K562 (cell line): ENCODE measurements around the gene CNPY2. TPM values are rescaled to one million over a fixed set of nuclear protein-coding genes. Genes with fewer than 3 reads are reported as not detected.

ENCODE experiments used
- CBFA2T2 ChIP-seq: fragments of 450-650 bp; conservative IDR thresholded peaks from 2 replicates; pipeline ENCODE4 v1.6.1; 2017; ENCODE audit warnings: mild to moderate bottlenecking
- CC2D1A ChIP-seq: fragments of 450-650 bp; IDR thresholded peaks from 2 replicates; pipeline ENCODE4 v1.6.1; 2017; ENCODE audit warnings: mild to moderate bottlenecking
- CREB1 ChIP-seq, 2 experiments: sonication (generic) in 1 of 2; formaldehyde crosslinking in 1 of 2; IDR thresholded peaks; 2 replicates each; pipeline versions ENCODE4 v1.6.1 to v1.8.0; 2012 to 2022; ENCODE audit warnings: inconsistent platforms in 1 of 2, mild to moderate bottlenecking in 1 of 2, missing genetic modification reagents in 1 of 2, moderate library complexity in 1 of 2
- CTBP1 ChIP-seq: fragments of 450-650 bp; IDR thresholded peaks from 2 replicates; pipeline ENCODE4 v1.6.1; 2016; ENCODE audit warnings: borderline replicate concordance
- DMBX1 ChIP-seq: fragments of 250-450 bp; sonication (Bioruptor Pico); IDR thresholded peaks from 2 replicates; pipeline ENCODE4 v1.8.0; 2022; ENCODE audit warnings: inconsistent platforms, mild to moderate bottlenecking, moderate library complexity, borderline replicate concordance
- KHSRP ChIP-seq: fragments of 450-650 bp; IDR thresholded peaks from 2 replicates; pipeline ENCODE4 v1.6.1; 2017
- MBD1 ChIP-seq: fragments of 250-450 bp; sonication (Bioruptor Pico); IDR thresholded peaks from 2 replicates; pipeline ENCODE4 v1.8.0; 2022; ENCODE audit warnings: inconsistent platforms
- MEF2A ChIP-seq: IDR thresholded peaks from 2 replicates; pipeline ENCODE4 v1.6.1; 2011; ENCODE audit warnings: low read depth, mild to moderate bottlenecking, low read length, moderate library complexity; ENCODE audit not compliant: control insufficient read depth
- MTA1 ChIP-seq: fragments of 450-650 bp; IDR thresholded peaks from 2 replicates; pipeline ENCODE4 v1.6.1; 2017; ENCODE audit warnings: borderline replicate concordance
- PKNOX1 ChIP-seq: fragments of 450-650 bp; IDR thresholded peaks from 2 replicates; pipeline ENCODE4 v1.6.1; 2016
- RBM34 ChIP-seq: fragments of 200-400 bp; formaldehyde crosslinking; IDR thresholded peaks from 2 replicates; pipeline ENCODE4 v1.6.1; 2018; ENCODE audit warnings: low read length, borderline replicate concordance; ENCODE audit not compliant: insufficient read depth
- SIN3A ChIP-seq, 2 experiments: fragments of 150-350 bp in 1 of 2; IDR thresholded peaks; 2 replicates each; pipeline ENCODE4 v1.6.1; 2011 to 2016; ENCODE audit warnings: borderline replicate concordance in 2 of 2, low read depth in 2 of 2, low read length in 2 of 2, mild to moderate bottlenecking in 2 of 2, moderate library complexity in 2 of 2; ENCODE audit not compliant: control insufficient read depth in 1 of 2
- TRIM25 ChIP-seq: fragments of 450-650 bp; IDR thresholded peaks from 2 replicates; pipeline ENCODE4 v1.7.0; 2016; ENCODE audit warnings: borderline replicate concordance
- ZFP91 ChIP-seq: sonication (generic); formaldehyde crosslinking; IDR thresholded peaks from 2 replicates; pipeline ENCODE4 v1.8.0; 2022; ENCODE audit warnings: mild to moderate bottlenecking, missing genetic modification reagents
- ZNF197 ChIP-seq: fragments of 200-800 bp; sonication (Bioruptor generic); IDR thresholded peaks from 2 replicates; pipeline ENCODE4 v1.6.1; 2016; ENCODE audit warnings: low read depth, missing genetic modification characterization, missing compliant biosample characterization
- ZNF644 ChIP-seq: fragments of 200-800 bp; sonication (Bioruptor generic); IDR thresholded peaks from 2 replicates; pipeline ENCODE4 v1.6.1; 2016; ENCODE audit warnings: low read depth, missing genetic modification characterization, missing compliant biosample characterization
- polyA plus RNA-seq, 8 experiments: library from polyadenylated mRNA; depleted of rRNA in 4 of 8; stranded (reverse) in 5 of 8; unstranded in 3 of 8; fragments of >200 nt; fragmentation: Nextera tagmentation in 2 of 8; fragmentation: Illumina TruSeq in 1 of 8; extraction: Ambion mirVana in 2 of 8; extraction: Trizol in 1 of 8; gene quantifications; 2 replicates each; pipeline versions ENCODE4 v1.2.1 to v1.2.3, GENCODE V29; 2011 to 2014; ENCODE audit warnings: inconsistent platforms in 1 of 8, missing spikeins in 1 of 8
- total RNA-seq, 7 experiments: library from RNA; depleted of rRNA in 6 of 7; stranded (reverse); fragments of >200 nt in 6 of 7; fragmentation: Illumina TruSeq in 2 of 7; extraction: Trizol in 2 of 7; gene quantifications; 2 replicates each; pipeline versions ENCODE4 v1.2.1 to v1.2.3, GENCODE V29; 2011 to 2021; ENCODE audit warnings: low replicate concordance in 1 of 7
- TF ChIP-seq, protein P1 (sequence below): fragments of 250-450 bp; sonication (Bioruptor Pico); IDR thresholded peaks from 2 replicates; pipeline ENCODE4 v1.9.0; 2021; ENCODE audit warnings: mild to moderate bottlenecking

CNPY2 gene
- total and polyA plus RNA-seq, 9 of the 15 experiments (the other 6 are each of a cell fraction or from before 2014, with no cell fraction given), result 33.8 to 190 (median 138) TPM

DNA sequence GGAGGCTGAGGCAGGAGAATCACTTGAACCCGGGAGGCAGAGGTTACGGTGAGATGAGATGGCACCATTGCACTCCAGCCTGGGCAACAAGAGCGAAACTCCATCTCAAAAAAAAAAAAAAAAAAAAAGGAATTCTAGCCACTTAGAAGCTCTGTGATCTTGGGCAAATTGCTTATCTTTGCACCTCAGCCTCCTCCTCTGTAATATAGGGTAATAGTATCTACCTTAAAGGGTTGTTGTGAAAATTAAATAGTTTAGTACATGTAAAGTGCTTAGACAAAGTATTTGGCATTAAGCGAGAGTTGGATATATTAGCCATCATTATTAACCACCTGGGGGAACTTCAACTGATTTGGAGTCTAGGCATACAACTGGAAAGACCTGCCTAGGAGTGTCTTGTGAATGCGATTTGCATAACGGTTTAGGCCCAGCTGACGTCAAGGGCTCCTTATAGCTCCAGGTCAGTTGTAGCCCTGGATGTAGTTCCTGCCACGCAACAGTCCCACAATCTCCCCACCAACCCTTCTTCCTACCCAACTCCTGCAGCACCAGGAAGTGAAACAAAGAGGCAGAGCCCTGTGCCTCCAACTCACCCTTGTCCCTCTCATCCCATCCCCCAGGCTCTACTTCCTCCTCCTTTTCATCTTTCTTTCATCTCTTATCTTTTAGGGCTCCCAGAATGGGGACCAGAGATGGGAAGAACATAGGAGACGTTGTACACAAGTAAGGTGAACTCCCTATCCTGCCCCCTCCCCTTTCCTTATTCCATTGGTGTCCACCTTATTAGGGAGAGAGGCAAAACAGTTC, 20.8 kb upstream of the CNPY2 start (continued):
- TF ChIP-seq TRIM25, result no peak
- 0 out of 2 replicates have a peak, but pooled peaks have one; percentile 8 for TF ChIP-seq PKNOX1
- TF ChIP-seq SIN3A (IDR thresholded peaks at IDR 0.05; ENCODE audit: borderline replicate concordance in 2 of 2, control insufficient read depth in 1 of 2, low read depth in 2 of 2, low read length in 2 of 2), result no peak
- no peak for TF ChIP-seq DMBX1 (CRISPR knock-in tag)
- 0 out of 2 replicates have a peak, but pooled peaks have one; percentile 10 for TF ChIP-seq ZNF197
- no peak for TF ChIP-seq KHSRP
- TF ChIP-seq CREB1 (IDR thresholded peaks at IDR 0.05), result peak; percentile 53
- peak; percentile 70 for TF ChIP-seq CREB1 (CRISPR knock-in tag; IDR thresholded peaks at IDR 0.05)
- TF ChIP-seq MBD1 (CRISPR knock-in tag), result no peak
- peak; percentile 78; the same call in 1 of the 2 replicates for TF ChIP-seq MTA1
- TF ChIP-seq, protein P1, sequence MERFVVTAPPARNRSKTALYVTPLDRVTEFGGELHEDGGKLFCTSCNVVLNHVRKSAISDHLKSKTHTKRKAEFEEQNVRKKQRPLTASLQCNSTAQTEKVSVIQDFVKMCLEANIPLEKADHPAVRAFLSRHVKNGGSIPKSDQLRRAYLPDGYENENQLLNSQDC (CRISPR knock-in tag), result no peak
- peak; percentile 41 for TF ChIP-seq ZNF644 (tag)
- no peak for TF ChIP-seq RBM34
- no peak for TF ChIP-seq ZFP91 (CRISPR knock-in tag)
- TF ChIP-seq MEF2A, result peak; percentile 95
- peak; percentile 9; the same call in 1 of the 2 replicates for TF ChIP-seq CC2D1A
- peak; percentile 81; the same call in 1 of the 2 replicates for TF ChIP-seq CTBP1
- TF ChIP-seq CBFA2T2, result no peak
